C1 segment of cervical spinal cord (tissue), 14 donors: ENCODE data around the gene CRYBG1.

ENCODE experiments used
- DNase-seq, 14 donors: peaks; one replicate each; lab custom pipeline; 2025; lab: John Stamatoyannopoulos, UW

Gene CRYBG1

GRCh38 chr6:106458021-106458986 lies 97.8 kb downstream of the CRYBG1 start:
- no peak for DNase-seq

GRCh38 chr6:106460481-106460880 lies 100.0 kb downstream of the CRYBG1 start:
- no peak for DNase-seq

GRCh38 chr6:106461084-106461483 lies 100.6 kb downstream of the CRYBG1 start:
- DNase-seq = no peak

GRCh38 chr6:106462923-106463557 lies 102.5 kb downstream of the CRYBG1 start:
- DNase-seq = no peak

- no peak for DNase-seq
Measured at GRCh38 chr6:106466211-106466610, 105.7 kb downstream of the CRYBG1 start.

GRCh38 chr6:106468935-106469334 lies 108.4 kb downstream of the CRYBG1 start:
- no peak for DNase-seq

GRCh38 chr6:106469882-106470281 lies 109.4 kb downstream of the CRYBG1 start:
- no peak for DNase-seq

GRCh38 chr6:106470316-106470715 lies 109.8 kb downstream of the CRYBG1 start:
- no peak for DNase-seq

GRCh38 chr6:106470811-106471210 lies 110.3 kb downstream of the CRYBG1 start:
- no peak for DNase-seq

- no peak for DNase-seq
Measured at GRCh38 chr6:106473812-106474211, 113.3 kb downstream of the CRYBG1 start.

GRCh38 chr6:106474466-106474865 lies 113.9 kb downstream of the CRYBG1 start:
- DNase-seq = no peak

GRCh38 chr6:106475284-106475683 lies 114.8 kb downstream of the CRYBG1 start:
- no peak for DNase-seq

GRCh38 chr6:106476331-106477105 lies 116.0 kb downstream of the CRYBG1 start:
- no peak for DNase-seq

GRCh38 chr6:106477146-106477545 lies 116.6 kb downstream of the CRYBG1 start:
- no peak for DNase-seq

- DNase-seq = no peak
Measured at GRCh38 chr6:106477790-106478189, 117.3 kb downstream of the CRYBG1 start.

- no peak for DNase-seq
Measured at GRCh38 chr6:106486236-106486635, 125.7 kb downstream of the CRYBG1 start.

GRCh38 chr6:106488494-106489370 lies 128.2 kb downstream of the CRYBG1 start:
- no peak for DNase-seq

- DNase-seq = no peak
Measured at GRCh38 chr6:106490030-106490429, 129.5 kb downstream of the CRYBG1 start.

GRCh38 chr6:106490436-106490835 lies 129.9 kb downstream of the CRYBG1 start:
- DNase-seq = no peak

GRCh38 chr6:106490974-106491373 lies 130.5 kb downstream of the CRYBG1 start:
- DNase-seq = no peak

GRCh38 chr6:106495014-106495413 lies 134.5 kb downstream of the CRYBG1 start:
- no peak for DNase-seq
